CD4-positive, alpha-beta T cell (primary cell): Measurements from ENCODE around the gene LMF1. TPM values are rescaled to one million over a fixed set of nuclear protein-coding genes. Genes with fewer than 3 reads are reported as not detected.
A peak's percentile ranks its signal among the peaks of the same experiment; 100 is the strongest.

Source experiments
- ATAC-seq: fragments of 200-7000 bp; cut with Tn5 transposase; one replicate; pipeline ENCODE4 v1.10.0; 2022; ENCODE audit warnings: mild to moderate bottlenecking; ENCODE audit not compliant: poor library complexity
- CTCF ChIA-PET: fragments of 350-600 bp; sonication (Branson Sonifier 250); formaldehyde crosslinking; loops from one replicate; lab custom pipeline; 2021; ENCODE audit warnings: antibody characterized with exemption, inconsistent platforms; lab: Charles Lee
- POLR2A ChIA-PET: fragments of 350-600 bp; sonication (Branson Sonifier 250); formaldehyde crosslinking; loops from one replicate; lab custom pipeline; 2021; ENCODE audit warnings: antibody characterized with exemption, inconsistent platforms; lab: Charles Lee
- DNase-seq, 14 experiments: peaks; one replicate each; pipeline ENCODE4 v3.0.0-alpha.2; 2013 to 2020; ENCODE audit warnings: mixed read lengths in 2 of 14
- H3K27ac ChIP-seq, 2 donors: one replicate each; pipeline versions ENCODE4 v1.5.1 to v1.7.0; 2013; ENCODE audit warnings: low read length in 2 of 2, low read depth in 1 of 2, mild to moderate bottlenecking in 1 of 2
- H3K27me3 ChIP-seq, 2 experiments: 1 replicate in 1 of 2; 2 replicates in 1 of 2; pipeline versions ENCODE4 v1.6.1 to v1.7.0; 2013; ENCODE audit warnings: low read length in 2 of 2, control low read depth in 1 of 2, mild to moderate bottlenecking in 1 of 2, moderate library complexity in 1 of 2; ENCODE audit not compliant: insufficient read depth in 2 of 2, control insufficient read depth in 1 of 2
- H3K36me3 ChIP-seq: one replicate; pipeline ENCODE4 v1.6.1; 2013; ENCODE audit warnings: low read length, control low read depth; ENCODE audit not compliant: insufficient read depth
- H3K4me1 ChIP-seq: one replicate; pipeline ENCODE4 v1.6.1; 2013; ENCODE audit warnings: low read length, control low read depth; ENCODE audit not compliant: insufficient read depth
- H3K4me3 ChIP-seq: one replicate; pipeline ENCODE4 v1.5.1; 2013; ENCODE audit warnings: mild to moderate bottlenecking, low read length, moderate library complexity
- H3K9me3 ChIP-seq, 2 experiments: 1 replicate in 1 of 2; 2 replicates in 1 of 2; pipeline versions ENCODE4 v1.6.1 to v1.7.0; 2013; ENCODE audit warnings: low read length in 2 of 2, mild to moderate bottlenecking in 2 of 2, control low read depth in 1 of 2, moderate library complexity in 1 of 2; ENCODE audit not compliant: control insufficient read depth in 1 of 2, insufficient read depth in 1 of 2
- H3K27ac Mint-ChIP-seq: one replicate; pipeline ENCODE4 v1.8.0; 2020; ENCODE audit warnings: mixed read lengths
- H3K27me3 Mint-ChIP-seq: one replicate; pipeline ENCODE4 v1.8.0; 2021; ENCODE audit warnings: mixed read lengths
- H3K36me3 Mint-ChIP-seq: one replicate; pipeline ENCODE4 v1.8.0; 2021; ENCODE audit warnings: low read depth, mixed read lengths
- H3K4me1 Mint-ChIP-seq: one replicate; pipeline ENCODE4 v1.8.0; 2021; ENCODE audit warnings: low read depth, mixed read lengths
- H3K4me3 Mint-ChIP-seq: one replicate; pipeline ENCODE4 v1.8.0; 2020; ENCODE audit warnings: mild to moderate bottlenecking, mixed read lengths
- H3K9me3 Mint-ChIP-seq: one replicate; pipeline ENCODE4 v1.8.0; 2020; ENCODE audit warnings: mixed read lengths
- CTCF ChIP-seq: fragments of 200-600 bp; IDR thresholded peaks from one replicate; pipeline ENCODE4 v1.8.0; 2022; ENCODE audit warnings: antibody characterized with exemption, mild to moderate bottlenecking
- intact Hi-C, 2 experiments: fragments of 100-400 bp; cut with DNase I in 1 of 2; cut with micrococcal nuclease in 1 of 2; formaldehyde crosslinking; loops; one replicate each; pipeline versions ENCODE4 v1.15.1 to v1.9.0; 2023 to 2025; cut with DNase I, micrococcal nuclease
- total RNA-seq, 174 experiments: library from RNA in 2 of 174; stranded (reverse) in 2 of 174; gene quantifications; one replicate each; pipeline ENCODE4 v1.2.3 and lab custom pipeline; 2021 to 2026

The LMF1 gene
- total RNA-seq, 2 experiments from 2014 or later: 26.8 to 27.6 TPM

GRCh38 chr16:819336-820043 lies 151.3 kb downstream of the LMF1 start:
- Histone ChIP-seq H3K27ac (no peak overlapping the region), H3K4me3 (no peak overlapping the region), H3K36me3 (no peaks in the 10 kb centered on the region), H3K27me3 (peaks cover 4 to 26% of the 10 kb centered on the region in 2 experiments), H3K9me3 (peaks cover 0 to 24% of the 10 kb centered on the region in 2 experiments), H3K4me1 (peaks cover 13% of the 10 kb centered on the region)
- H3K9me3 Mint-ChIP-seq: no peaks in the 10 kb centered on the region
- H3K27ac Mint-ChIP-seq: peak overlapping the region; percentile 86
- H3K36me3 Mint-ChIP-seq: no peaks in the 10 kb centered on the region
- H3K27me3 Mint-ChIP-seq: peaks cover 31% of the 10 kb centered on the region
- ATAC-seq (peak; percentile 97), DNase-seq (peak in 11 of 14 experiments; percentile 7 to 73 (median 45))
- peak overlapping the region; percentile 57 for H3K4me3 Mint-ChIP-seq
- no peak for TF ChIP-seq CTCF
- ChIA-PET POLR2A (no interaction called here), CTCF (no interaction called here)
- intact Hi-C loops: loop anchor here in 1 of 2 experiments (10.0 kb wide), 1 partner anchor 375 kb away; no protein-coding TSS in a partner anchor
- peaks cover 11% of the 10 kb centered on the region for H3K4me1 Mint-ChIP-seq

GRCh38 chr16:818592-818991 lies 152.2 kb downstream of the LMF1 start:
- Mint-ChIP-seq H3K4me3 (no peak overlapping the region), H3K4me1 (peaks cover 11% of the 10 kb centered on the region), H3K27ac (no peak overlapping the region), H3K27me3 (peaks cover 36% of the 10 kb centered on the region), H3K36me3 (no peaks in the 10 kb centered on the region), H3K9me3 (no peaks in the 10 kb centered on the region)
- H3K4me3 ChIP-seq: no peak overlapping the region
- no peak for TF ChIP-seq CTCF
- no peak for ATAC-seq
- peaks cover 11 to 35% of the 10 kb centered on the region in 2 experiments for H3K27me3 ChIP-seq
- no peak for DNase-seq
- no peaks in the 10 kb centered on the region for H3K36me3 ChIP-seq
- peaks cover 19% of the 10 kb centered on the region for H3K4me1 ChIP-seq
- CTCF ChIA-PET: no interaction called here
- intact Hi-C loops: loop anchor here in 1 of 2 experiments (10.0 kb wide), 1 partner anchor 376 kb away; no protein-coding TSS in a partner anchor
- H3K9me3 ChIP-seq: peaks cover 0 to 29% of the 10 kb centered on the region in 2 experiments
- POLR2A ChIA-PET: no interaction called here
- H3K27ac ChIP-seq: no peak overlapping the region

GRCh38 chr16:818132-818531 lies 152.7 kb downstream of the LMF1 start:
- ATAC-seq: no peak
- no peaks in the 10 kb centered on the region for H3K36me3 Mint-ChIP-seq
- no peak for DNase-seq
- peaks cover 11% of the 10 kb centered on the region for H3K4me1 Mint-ChIP-seq
- no peak overlapping the region for H3K4me3 Mint-ChIP-seq
- CTCF ChIA-PET: no interaction called here
- Histone ChIP-seq H3K27me3 (peaks cover 14 to 37% of the 10 kb centered on the region in 2 experiments), H3K9me3 (peaks cover 0 to 29% of the 10 kb centered on the region in 2 experiments), H3K27ac (no peak overlapping the region), H3K4me3 (no peak overlapping the region), H3K4me1 (peaks cover 22% of the 10 kb centered on the region), H3K36me3 (no peaks in the 10 kb centered on the region)
- no peak overlapping the region for H3K27ac Mint-ChIP-seq
- intact Hi-C loops: loop anchor here in 1 of 2 experiments (10.0 kb wide), 1 partner anchor 377 kb away; no protein-coding TSS in a partner anchor
- TF ChIP-seq CTCF: no peak
- peaks cover 33% of the 10 kb centered on the region for H3K27me3 Mint-ChIP-seq
- no peaks in the 10 kb centered on the region for H3K9me3 Mint-ChIP-seq
- POLR2A ChIA-PET: no interaction called here
